ENCODE measurements around the gene S100PBP. TPM values are rescaled to one million over a fixed set of nuclear protein-coding genes. Genes with fewer than 3 reads are reported as not detected.

The S100PBP gene
- total RNA-seq, 3 donors from 2014 or later, result 25.0 to 49.0 (median 29.5) TPM

DNA sequence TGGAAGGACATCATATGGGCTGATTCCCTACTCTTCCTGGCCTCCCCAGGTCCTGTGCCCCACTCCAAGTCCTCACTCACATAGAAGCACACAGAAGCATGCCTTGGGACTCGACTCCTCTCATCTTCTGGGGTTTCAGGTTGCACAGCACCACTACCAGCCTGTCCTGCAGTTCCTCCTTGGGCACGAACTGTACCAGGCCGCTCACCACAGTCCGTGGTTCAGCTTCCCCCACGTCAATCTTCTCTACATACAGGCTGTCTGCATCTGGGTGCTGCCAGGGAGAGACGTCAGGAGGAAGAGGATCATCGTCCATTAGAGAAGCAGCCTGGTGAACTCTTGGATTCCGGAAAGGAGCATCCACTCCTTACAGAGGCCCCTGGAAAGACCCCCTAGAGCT lies 37.4 kb upstream of the S100PBP start:
- H3K4me3 ChIP-seq, result no peak overlapping the region
- no peaks in the 10 kb centered on the region for H3K27me3 ChIP-seq
- no peak overlapping the region for H3K27ac ChIP-seq
- H3K4me1 ChIP-seq, result peaks cover 0 to 4% of the 10 kb centered on the region in 2 donors
- no peak for DNase-seq (ENCODE audit: low spot score in 2 of 2)
- TF ChIP-seq, protein P1, sequence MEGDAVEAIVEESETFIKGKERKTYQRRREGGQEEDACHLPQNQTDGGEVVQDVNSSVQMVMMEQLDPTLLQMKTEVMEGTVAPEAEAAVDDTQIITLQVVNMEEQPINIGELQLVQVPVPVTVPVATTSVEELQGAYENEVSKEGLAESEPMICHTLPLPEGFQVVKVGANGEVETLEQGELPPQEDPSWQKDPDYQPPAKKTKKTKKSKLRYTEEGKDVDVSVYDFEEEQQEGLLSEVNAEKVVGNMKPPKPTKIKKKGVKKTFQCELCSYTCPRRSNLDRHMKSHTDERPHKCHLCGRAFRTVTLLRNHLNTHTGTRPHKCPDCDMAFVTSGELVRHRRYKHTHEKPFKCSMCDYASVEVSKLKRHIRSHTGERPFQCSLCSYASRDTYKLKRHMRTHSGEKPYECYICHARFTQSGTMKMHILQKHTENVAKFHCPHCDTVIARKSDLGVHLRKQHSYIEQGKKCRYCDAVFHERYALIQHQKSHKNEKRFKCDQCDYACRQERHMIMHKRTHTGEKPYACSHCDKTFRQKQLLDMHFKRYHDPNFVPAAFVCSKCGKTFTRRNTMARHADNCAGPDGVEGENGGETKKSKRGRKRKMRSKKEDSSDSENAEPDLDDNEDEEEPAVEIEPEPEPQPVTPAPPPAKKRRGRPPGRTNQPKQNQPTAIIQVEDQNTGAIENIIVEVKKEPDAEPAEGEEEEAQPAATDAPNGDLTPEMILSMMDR (IDR thresholded peaks at IDR 0.05), result no peak
- no peak for TF ChIP-seq POLR2AphosphoS5 (IDR thresholded peaks at IDR 0.05)
- TF ChIP-seq POLR2A (IDR thresholded peaks at IDR 0.05), result no peak
- intact Hi-C loops (cut with DNase I; ENCODE audit: low total_unique reads), result no loop called here
- no peaks in the 10 kb centered on the region for H3K36me3 ChIP-seq
- H3K9me3 ChIP-seq, result no peaks in the 10 kb centered on the region

GRCh38 chr1:32780628-32781234 lies 36.7 kb upstream of the S100PBP start:
- H3K36me3 ChIP-seq, result no peaks in the 10 kb centered on the region

GRCh38 chr1:32782086-32782485 lies 35.4 kb upstream of the S100PBP start:
- Histone ChIP-seq H3K9me3 (no peaks in the 10 kb centered on the region), H3K27ac (no peak overlapping the region)

More at GRCh38 chr1:32780628-32781234, 36.7 kb upstream of the S100PBP start:
- Histone ChIP-seq H3K4me3 (no peak overlapping the region), H3K9me3 (no peaks in the 10 kb centered on the region), H3K27me3 (no peaks in the 10 kb centered on the region), H3K27ac (no peak overlapping the region), H3K4me1 (no peaks in the 10 kb centered on the region)
- intact Hi-C loops (cut with DNase I; ENCODE audit: low total_unique reads), result no loop called here
- TF ChIP-seq, protein P1 (IDR thresholded peaks at IDR 0.05), result no peak
- no peak for TF ChIP-seq POLR2A (IDR thresholded peaks at IDR 0.05)
- TF ChIP-seq POLR2AphosphoS5 (IDR thresholded peaks at IDR 0.05), result no peak
- no peak for DNase-seq (ENCODE audit: low spot score in 2 of 2)

DNA sequence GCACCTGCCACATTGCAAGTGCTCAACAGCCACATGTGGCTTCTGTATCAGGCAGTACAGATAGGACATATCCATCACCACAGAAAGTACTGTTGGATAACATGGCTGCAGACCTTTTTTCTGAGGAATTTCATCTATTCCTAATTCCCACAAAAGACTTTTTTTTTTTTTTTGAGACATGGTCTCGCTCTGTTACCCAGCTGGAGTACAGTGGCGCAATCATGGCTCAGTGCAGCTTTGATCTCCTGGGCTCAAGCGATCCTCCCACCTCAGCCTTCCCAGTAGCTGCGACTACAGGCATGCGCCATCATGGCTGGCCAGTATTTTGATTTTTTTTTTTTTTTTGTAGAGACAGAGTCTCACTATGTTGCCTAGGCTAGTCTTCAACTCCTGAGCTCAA lies 33.6 kb upstream of the S100PBP start:
- Histone ChIP-seq H3K27ac (no peak overlapping the region), H3K4me3 (no peak overlapping the region), H3K9me3 (no peaks in the 10 kb centered on the region), H3K36me3 (no peaks in the 10 kb centered on the region), H3K27me3 (no peaks in the 10 kb centered on the region), H3K4me1 (no peaks in the 10 kb centered on the region)
- DNase-seq (ENCODE audit: low spot score in 2 of 2), result no peak
- TF ChIP-seq POLR2AphosphoS5 (IDR thresholded peaks at IDR 0.05) (no peak), POLR2A (IDR thresholded peaks at IDR 0.05) (no peak)
- TF ChIP-seq, protein P1 (IDR thresholded peaks at IDR 0.05), result no peak
- intact Hi-C loops (cut with DNase I; ENCODE audit: low total_unique reads), result no loop called here

More at GRCh38 chr1:32782086-32782485, 35.4 kb upstream of the S100PBP start:
- H3K27me3 ChIP-seq, result no peaks in the 10 kb centered on the region
- no peaks in the 10 kb centered on the region for H3K36me3 ChIP-seq
- no peak overlapping the region for H3K4me3 ChIP-seq
- no peak for DNase-seq (ENCODE audit: low spot score in 2 of 2)
- H3K4me1 ChIP-seq, result no peaks in the 10 kb centered on the region
- TF ChIP-seq, protein P1 (IDR thresholded peaks at IDR 0.05), result no peak
- TF ChIP-seq POLR2A (IDR thresholded peaks at IDR 0.05) (no peak), POLR2AphosphoS5 (IDR thresholded peaks at IDR 0.05) (no peak)
- intact Hi-C loops (cut with DNase I; ENCODE audit: low total_unique reads), result no loop called here

- intact Hi-C loops (cut with DNase I; ENCODE audit: low total_unique reads), result no loop called here
- TF ChIP-seq POLR2AphosphoS5 (IDR thresholded peaks at IDR 0.05), result no peak
- TF ChIP-seq, protein P1 (IDR thresholded peaks at IDR 0.05), result no peak
- no peak for TF ChIP-seq POLR2A (IDR thresholded peaks at IDR 0.05)
- no peak overlapping the region for H3K27ac ChIP-seq
- H3K4me3 ChIP-seq, result no peak overlapping the region
- H3K4me1 ChIP-seq, result no peaks in the 10 kb centered on the region
- no peaks in the 10 kb centered on the region for H3K27me3 ChIP-seq
- no peak for DNase-seq (ENCODE audit: low spot score in 2 of 2)
- no peaks in the 10 kb centered on the region for H3K36me3 ChIP-seq
- no peaks in the 10 kb centered on the region for H3K9me3 ChIP-seq
Observed at GRCh38 chr1:32784817-32785216, 32.6 kb upstream of the S100PBP start.

Data from breast epithelium (tissue), 4 donors.